ENCODE results near the gene DNAL1. TPM values are rescaled to one million over a fixed set of nuclear protein-coding genes. Genes with fewer than 3 reads are reported as not detected.

DNAL1 gene
- total RNA-seq, 1 experiment from 2014 or later, result 28.1 TPM

DNA sequence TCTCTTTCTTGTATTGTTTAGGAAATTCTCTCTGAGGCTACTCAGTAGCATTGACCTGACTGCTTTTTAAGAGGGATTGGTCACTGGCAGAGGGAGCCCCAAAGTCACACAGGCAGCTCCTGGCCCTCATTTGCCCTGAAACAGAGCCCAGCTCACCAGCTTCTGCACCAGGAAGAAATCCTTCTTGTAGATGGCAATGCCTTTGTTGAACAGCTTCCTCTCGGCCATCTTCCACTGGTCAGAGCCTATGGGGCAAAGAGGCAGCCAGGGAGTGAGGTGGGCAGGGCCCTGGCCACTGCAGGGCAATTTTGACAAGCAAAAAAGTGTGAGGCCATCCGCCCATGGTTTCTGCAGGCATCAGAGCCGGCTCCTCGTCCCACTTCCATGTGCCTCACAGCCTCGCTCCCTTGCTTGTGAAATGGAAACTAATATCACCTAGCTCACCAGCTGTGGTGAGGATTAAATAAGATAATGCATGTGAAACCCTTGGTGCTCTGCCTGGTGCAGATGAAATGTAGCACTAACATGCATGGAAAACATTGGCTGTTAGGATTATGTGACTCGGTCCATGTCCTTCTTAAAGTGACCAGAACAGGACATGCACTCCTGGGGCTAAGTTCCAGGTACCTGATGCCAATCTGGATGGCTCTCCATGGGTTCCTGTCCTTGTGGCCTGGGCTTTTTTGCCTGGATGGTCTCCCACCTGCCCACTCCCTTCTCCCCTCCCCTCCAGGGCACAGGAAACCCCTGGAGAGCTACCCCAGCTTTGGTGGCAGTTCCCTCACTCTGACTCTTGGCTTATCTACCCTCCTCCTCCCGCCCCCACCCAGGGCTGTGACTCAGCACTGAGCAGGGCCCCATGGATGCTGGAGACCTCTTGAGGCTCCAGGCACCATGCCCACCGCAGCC, 80.6 kb downstream of the DNAL1 start:
- POLR2A ChIA-PET (ENCODE audit: low non-redundant PET), result no interaction called here
- Histone ChIP-seq H3K27me3 (replicated peaks; ENCODE audit: insufficient read depth, low read depth, low read length, poor library complexity) (no peaks in the 10 kb centered on the region), H3K4me1 (ENCODE audit: insufficient read depth, low read length, poor library complexity, severe bottlenecking) (peaks cover 40% of the 10 kb centered on the region), H3K36me3 (ENCODE audit: insufficient read depth, low read length, poor library complexity, severe bottlenecking) (peaks cover 64% of the 10 kb centered on the region), H3K9me3 (ENCODE audit: low read depth, low read length, poor library complexity, severe bottlenecking) (no peaks in the 10 kb centered on the region), H3K27ac (ENCODE audit: low read depth, low read length, poor library complexity, severe bottlenecking) (peak overlapping the region; percentile 78), H3K4me3 (ENCODE audit: low read depth, low read length, poor library complexity, severe bottlenecking) (no peak overlapping the region)
- no peak for TF ChIP-seq EZH2 (IDR thresholded peaks at IDR 0.05; ENCODE audit: borderline replicate concordance, low read depth, low read length, poor library complexity, severe bottlenecking)
- TF ChIP-seq, protein P1, sequence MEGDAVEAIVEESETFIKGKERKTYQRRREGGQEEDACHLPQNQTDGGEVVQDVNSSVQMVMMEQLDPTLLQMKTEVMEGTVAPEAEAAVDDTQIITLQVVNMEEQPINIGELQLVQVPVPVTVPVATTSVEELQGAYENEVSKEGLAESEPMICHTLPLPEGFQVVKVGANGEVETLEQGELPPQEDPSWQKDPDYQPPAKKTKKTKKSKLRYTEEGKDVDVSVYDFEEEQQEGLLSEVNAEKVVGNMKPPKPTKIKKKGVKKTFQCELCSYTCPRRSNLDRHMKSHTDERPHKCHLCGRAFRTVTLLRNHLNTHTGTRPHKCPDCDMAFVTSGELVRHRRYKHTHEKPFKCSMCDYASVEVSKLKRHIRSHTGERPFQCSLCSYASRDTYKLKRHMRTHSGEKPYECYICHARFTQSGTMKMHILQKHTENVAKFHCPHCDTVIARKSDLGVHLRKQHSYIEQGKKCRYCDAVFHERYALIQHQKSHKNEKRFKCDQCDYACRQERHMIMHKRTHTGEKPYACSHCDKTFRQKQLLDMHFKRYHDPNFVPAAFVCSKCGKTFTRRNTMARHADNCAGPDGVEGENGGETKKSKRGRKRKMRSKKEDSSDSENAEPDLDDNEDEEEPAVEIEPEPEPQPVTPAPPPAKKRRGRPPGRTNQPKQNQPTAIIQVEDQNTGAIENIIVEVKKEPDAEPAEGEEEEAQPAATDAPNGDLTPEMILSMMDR (conservative IDR thresholded peaks at IDR 0.05; ENCODE audit: low read depth, low read length), result no peak
- CTCF ChIA-PET, result interaction anchor here (1.0 kb wide), 1 partner anchor 32 kb away, joined by 3 read pairs; no protein-coding TSS in a partner anchor
- no TSS peak for BruUV-seq (replicated peaks)
- peak; percentile 55 for DNase-seq (ENCODE audit: low spot score)
- intact Hi-C loops (cut with micrococcal nuclease; ENCODE audit: unreplicated experiment), result loop anchor here (2.0 kb wide), 1 partner anchor 99 kb away; no protein-coding TSS in a partner anchor

DNA sequence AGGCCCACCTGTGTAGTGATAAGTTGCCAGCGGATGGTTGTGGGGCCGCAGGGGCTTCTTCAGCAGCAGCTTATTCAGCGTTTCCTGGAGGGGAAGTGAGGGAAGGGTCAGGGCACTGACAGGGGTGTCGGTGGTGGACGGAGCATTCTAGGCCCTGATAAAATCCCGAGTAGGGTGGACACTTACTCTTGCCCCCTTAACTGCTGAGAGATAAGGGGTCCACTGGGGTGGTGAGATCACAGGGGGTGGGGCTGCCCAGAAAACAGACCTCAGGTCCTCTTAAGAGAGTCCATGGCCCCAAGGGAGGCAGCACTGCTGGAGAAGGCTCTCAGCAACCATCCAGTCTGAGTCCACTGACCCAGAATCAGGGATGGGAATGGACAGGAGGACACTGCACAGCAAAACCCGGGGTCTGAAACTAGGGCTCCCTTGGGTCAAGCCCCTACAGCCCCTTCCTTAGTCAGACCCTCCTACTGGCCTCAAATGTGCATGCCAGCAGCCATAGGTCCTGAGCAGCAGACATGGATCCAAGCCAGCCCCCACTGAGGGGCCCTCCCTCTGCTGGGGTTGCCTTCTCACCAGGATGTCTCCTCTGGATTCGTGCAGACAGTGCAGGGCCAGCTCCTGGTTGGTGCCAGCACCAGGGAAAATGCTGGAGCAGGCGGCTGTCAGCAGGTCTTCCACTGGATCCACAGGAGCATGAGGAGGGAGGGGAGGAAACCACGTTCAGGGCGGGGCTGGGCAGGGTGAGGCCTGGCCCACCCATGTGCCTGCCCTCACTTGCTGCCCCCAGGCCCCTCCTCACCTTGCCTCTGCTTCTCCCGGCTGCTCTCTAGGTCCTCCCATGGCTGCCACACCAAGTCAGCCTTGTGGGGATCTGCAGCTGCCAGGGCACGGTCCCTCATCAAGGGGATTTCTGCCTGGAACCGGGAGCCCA, 81.5 kb downstream of the DNAL1 start:
- H3K27ac ChIP-seq (ENCODE audit: low read depth, low read length, poor library complexity, severe bottlenecking), result peak overlapping the region; percentile 78
- intact Hi-C loops (cut with micrococcal nuclease; ENCODE audit: unreplicated experiment), result no loop called here
- POLR2A ChIA-PET (ENCODE audit: low non-redundant PET), result no interaction called here
- no peak for TF ChIP-seq EZH2 (IDR thresholded peaks at IDR 0.05; ENCODE audit: borderline replicate concordance, low read depth, low read length, poor library complexity, severe bottlenecking)
- TF ChIP-seq, protein P1 (conservative IDR thresholded peaks at IDR 0.05; ENCODE audit: low read depth, low read length), result no peak
- CTCF ChIA-PET, result no interaction called here
- DNase-seq (ENCODE audit: low spot score), result no peak
- H3K27me3 ChIP-seq (replicated peaks; ENCODE audit: insufficient read depth, low read depth, low read length, poor library complexity), result no peaks in the 10 kb centered on the region
- H3K4me1 ChIP-seq (ENCODE audit: insufficient read depth, low read length, poor library complexity, severe bottlenecking), result peaks cover 40% of the 10 kb centered on the region
- no peak overlapping the region for H3K4me3 ChIP-seq (ENCODE audit: low read depth, low read length, poor library complexity, severe bottlenecking)
- no TSS peak for BruUV-seq (replicated peaks)
- peaks cover 56% of the 10 kb centered on the region for H3K36me3 ChIP-seq (ENCODE audit: insufficient read depth, low read length, poor library complexity, severe bottlenecking)
- H3K9me3 ChIP-seq (ENCODE audit: low read depth, low read length, poor library complexity, severe bottlenecking), result no peaks in the 10 kb centered on the region

DNA sequence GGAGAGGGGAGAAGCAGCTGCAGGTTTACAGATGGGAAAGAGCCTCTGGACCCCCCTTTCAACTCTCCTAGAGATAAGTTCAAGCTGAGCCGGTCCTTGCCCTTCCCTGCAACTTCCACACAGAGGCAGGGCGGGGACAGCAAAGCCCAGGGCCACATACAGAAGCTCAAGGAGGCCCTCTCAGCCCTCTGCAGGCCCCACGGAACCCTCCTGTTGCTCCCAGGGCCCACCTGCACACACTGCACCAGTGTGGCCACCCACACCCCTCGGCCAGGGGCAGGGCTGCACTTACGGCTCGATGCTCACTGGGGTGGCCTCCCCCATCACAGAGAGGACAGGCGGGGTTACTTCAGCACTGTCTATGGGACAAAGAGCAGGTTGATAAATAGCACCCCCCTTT, 82.4 kb downstream of the DNAL1 start:
- CTCF ChIA-PET, result no interaction called here
- POLR2A ChIA-PET (ENCODE audit: low non-redundant PET), result no interaction called here
- TF ChIP-seq, protein P1 (conservative IDR thresholded peaks at IDR 0.05; ENCODE audit: low read depth, low read length), result no peak
- TF ChIP-seq EZH2 (IDR thresholded peaks at IDR 0.05; ENCODE audit: borderline replicate concordance, low read depth, low read length, poor library complexity, severe bottlenecking), result no peak
- Histone ChIP-seq H3K27me3 (replicated peaks; ENCODE audit: insufficient read depth, low read depth, low read length, poor library complexity) (no peaks in the 10 kb centered on the region), H3K36me3 (ENCODE audit: insufficient read depth, low read length, poor library complexity, severe bottlenecking) (peaks cover 48% of the 10 kb centered on the region), H3K4me3 (ENCODE audit: low read depth, low read length, poor library complexity, severe bottlenecking) (no peak overlapping the region), H3K9me3 (ENCODE audit: low read depth, low read length, poor library complexity, severe bottlenecking) (no peaks in the 10 kb centered on the region), H3K4me1 (ENCODE audit: insufficient read depth, low read length, poor library complexity, severe bottlenecking) (peaks cover 40% of the 10 kb centered on the region), H3K27ac (ENCODE audit: low read depth, low read length, poor library complexity, severe bottlenecking) (peak overlapping the region; percentile 78)
- no TSS peak for BruUV-seq (replicated peaks)
- intact Hi-C loops (cut with micrococcal nuclease; ENCODE audit: unreplicated experiment), result no loop called here
- DNase-seq (ENCODE audit: low spot score), result no peak

Data from A673 (cell line).